KMS-11 (cell line): ENCODE results near the gene POFUT1.

ENCODE experiments used
- H2AFZ ChIP-seq: fragments of 200-600 bp; sonication (generic); 2 replicates; pipeline ENCODE4 v1.6.1; 2016; ENCODE audit warnings: antibody characterized with exemption, mixed run types, low read depth
- H3K27ac ChIP-seq: fragments of 200-600 bp; sonication (generic); 2 replicates; pipeline ENCODE4 v1.6.1; 2016; ENCODE audit warnings: mild to moderate bottlenecking, mixed run types
- H3K27me3 ChIP-seq: fragments of 200-600 bp; sonication (generic); 2 replicates; pipeline ENCODE4 v1.6.1; 2017; ENCODE audit warnings: mild to moderate bottlenecking, low read depth, mixed run types, moderate library complexity; ENCODE audit not compliant: insufficient read depth
- H3K36me3 ChIP-seq: fragments of 200-600 bp; sonication (generic); 2 replicates; pipeline ENCODE4 v1.6.1; 2017; ENCODE audit warnings: mild to moderate bottlenecking, mixed run types; ENCODE audit not compliant: insufficient read depth
- H3K4me1 ChIP-seq: fragments of 200-600 bp; sonication (generic); 2 replicates; pipeline ENCODE4 v1.6.1; 2016; ENCODE audit warnings: mild to moderate bottlenecking, low read depth, mixed run types; ENCODE audit not compliant: poor library complexity, severe bottlenecking
- H3K4me2 ChIP-seq: fragments of 200-600 bp; sonication (generic); 2 replicates; pipeline ENCODE4 v1.7.0; 2016; ENCODE audit warnings: mild to moderate bottlenecking, mixed run types
- H3K4me3 ChIP-seq: fragments of 200-600 bp; sonication (generic); IDR thresholded peaks from 2 replicates; pipeline ENCODE4 v1.6.1; 2017; ENCODE audit warnings: low read depth, low read length, mixed read lengths; ENCODE audit not compliant: insufficient read depth
- H3K79me2 ChIP-seq: fragments of 200-600 bp; sonication (generic); 2 replicates; pipeline ENCODE4 v1.6.1; 2016; ENCODE audit warnings: low read depth, mixed run types; ENCODE audit not compliant: insufficient read depth
- H3K9ac ChIP-seq: fragments of 200-600 bp; sonication (generic); 2 replicates; pipeline ENCODE4 v1.6.1; 2016; ENCODE audit warnings: mild to moderate bottlenecking, mixed run types
- H4K20me1 ChIP-seq: fragments of 200-600 bp; sonication (generic); 2 replicates; pipeline ENCODE4 v1.6.1; 2016; ENCODE audit warnings: mild to moderate bottlenecking, mixed run types; ENCODE audit not compliant: insufficient read depth
- CTCF ChIP-seq: fragments of 200-600 bp; sonication (generic); conservative IDR thresholded peaks from 2 replicates; pipeline ENCODE4 v1.6.1; 2017; ENCODE audit warnings: low read depth, mild to moderate bottlenecking, antibody characterized with exemption, low read length, moderate library complexity, mixed read lengths

The POFUT1 gene

DNA sequence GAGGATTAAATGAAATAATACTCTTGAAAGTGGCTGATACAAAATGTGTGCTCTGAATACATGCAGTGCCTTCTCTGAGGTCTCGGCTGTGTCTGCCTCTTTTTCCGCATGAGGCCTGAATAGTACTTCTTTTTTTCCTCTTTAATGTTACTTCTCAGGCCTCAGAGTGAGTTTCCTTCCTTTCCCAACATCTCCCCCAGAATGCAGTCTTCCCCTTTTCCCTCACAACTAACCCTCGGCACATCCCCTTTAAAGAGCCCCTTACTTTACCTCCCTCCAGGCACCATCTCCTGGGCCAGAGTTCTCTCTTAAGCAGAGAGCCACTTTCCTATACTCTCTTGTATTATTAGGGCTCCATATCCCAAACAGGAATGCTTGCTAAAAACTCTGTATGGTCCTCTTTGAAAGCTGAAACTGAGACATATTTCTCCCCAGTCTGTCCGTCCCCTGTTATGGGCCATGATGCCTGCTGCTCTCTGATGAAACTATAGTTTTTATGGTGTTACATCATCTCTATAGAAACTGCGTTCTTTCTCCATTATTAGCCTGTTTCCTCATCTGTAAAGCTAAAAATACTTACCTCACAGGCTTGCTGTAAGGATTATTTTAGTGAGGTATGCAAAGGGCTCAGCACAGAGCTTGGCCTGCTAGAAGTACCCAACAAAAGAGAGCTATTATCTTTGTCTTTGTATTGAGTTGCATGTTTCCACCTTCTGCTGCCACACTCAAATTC lies 2.4 kb upstream of the POFUT1 start:
- Histone ChIP-seq H3K4me1 (peaks cover 49% of the 10 kb centered on the region), H3K4me3 (no peak overlapping the region), H3K27me3 (no peaks in the 10 kb centered on the region), H4K20me1 (peaks cover 6% of the 10 kb centered on the region; the same call in 1 of the 2 replicates), H3K79me2 (peaks cover 81% of the 10 kb centered on the region), H2AFZ (no peak overlapping the region), H3K36me3 (peaks cover 9% of the 10 kb centered on the region; the same call in 1 of the 2 replicates), H3K4me2 (peak overlapping the region; percentile 95), H3K27ac (no peak overlapping the region), H3K9ac (no peak overlapping the region)
- no peak for TF ChIP-seq CTCF

DNA sequence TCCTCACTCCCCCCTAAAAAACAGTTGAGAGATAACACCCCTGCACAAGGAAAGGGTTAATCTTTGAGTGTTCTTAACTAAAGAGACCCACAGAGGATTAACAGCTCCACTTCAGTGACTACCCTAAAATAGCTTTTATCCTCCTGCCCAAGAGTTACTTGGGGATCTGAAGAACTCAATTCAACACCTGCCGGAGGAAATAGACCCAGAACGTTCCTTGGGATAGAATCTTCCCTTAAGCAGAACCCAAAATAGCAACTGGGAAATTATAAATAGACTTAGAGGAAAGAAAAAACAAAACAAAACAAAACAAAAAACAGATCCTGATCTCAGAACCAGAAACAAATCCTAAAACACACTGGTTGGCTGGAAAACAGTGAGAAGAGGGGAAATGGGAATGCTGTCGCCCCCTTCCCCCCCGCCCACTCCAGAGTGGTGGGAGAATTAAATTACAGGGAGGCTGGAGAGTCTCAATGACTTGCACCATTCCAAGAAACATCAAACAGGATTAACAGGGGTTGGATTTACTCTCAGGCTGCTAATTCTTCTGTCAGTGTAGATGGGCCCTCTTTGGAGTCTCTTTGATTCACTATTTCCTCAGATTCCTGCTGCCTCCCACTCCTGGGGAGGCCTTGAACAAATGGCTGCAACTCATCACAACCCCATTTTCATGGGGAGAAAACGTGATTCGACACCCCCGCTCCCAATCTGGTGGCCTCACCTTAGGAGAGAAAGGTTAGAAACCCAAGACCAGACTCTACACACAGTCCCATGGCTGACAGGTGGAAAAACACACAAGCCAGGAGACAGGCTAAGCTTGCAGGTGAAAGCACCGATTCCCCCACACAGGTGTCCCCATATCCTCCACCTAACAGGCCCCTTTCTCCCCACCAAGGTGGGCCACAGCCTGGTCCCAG lies 1.6 kb upstream of the POFUT1 start:
- Histone ChIP-seq H3K9ac (peak overlapping the region; percentile 95; the same call in 1 of the 2 replicates), H4K20me1 (peaks cover 6% of the 10 kb centered on the region; the same call in 1 of the 2 replicates), H3K4me3 (no peak overlapping the region), H3K27me3 (no peaks in the 10 kb centered on the region), H3K4me1 (peaks cover 49% of the 10 kb centered on the region), H3K79me2 (peaks cover 81% of the 10 kb centered on the region), H3K36me3 (peaks cover 7% of the 10 kb centered on the region; the same call in 1 of the 2 replicates), H2AFZ (no peak overlapping the region), H3K4me2 (peak overlapping the region; percentile 95), H3K27ac (no peak overlapping the region)
- no peak for TF ChIP-seq CTCF

DNA sequence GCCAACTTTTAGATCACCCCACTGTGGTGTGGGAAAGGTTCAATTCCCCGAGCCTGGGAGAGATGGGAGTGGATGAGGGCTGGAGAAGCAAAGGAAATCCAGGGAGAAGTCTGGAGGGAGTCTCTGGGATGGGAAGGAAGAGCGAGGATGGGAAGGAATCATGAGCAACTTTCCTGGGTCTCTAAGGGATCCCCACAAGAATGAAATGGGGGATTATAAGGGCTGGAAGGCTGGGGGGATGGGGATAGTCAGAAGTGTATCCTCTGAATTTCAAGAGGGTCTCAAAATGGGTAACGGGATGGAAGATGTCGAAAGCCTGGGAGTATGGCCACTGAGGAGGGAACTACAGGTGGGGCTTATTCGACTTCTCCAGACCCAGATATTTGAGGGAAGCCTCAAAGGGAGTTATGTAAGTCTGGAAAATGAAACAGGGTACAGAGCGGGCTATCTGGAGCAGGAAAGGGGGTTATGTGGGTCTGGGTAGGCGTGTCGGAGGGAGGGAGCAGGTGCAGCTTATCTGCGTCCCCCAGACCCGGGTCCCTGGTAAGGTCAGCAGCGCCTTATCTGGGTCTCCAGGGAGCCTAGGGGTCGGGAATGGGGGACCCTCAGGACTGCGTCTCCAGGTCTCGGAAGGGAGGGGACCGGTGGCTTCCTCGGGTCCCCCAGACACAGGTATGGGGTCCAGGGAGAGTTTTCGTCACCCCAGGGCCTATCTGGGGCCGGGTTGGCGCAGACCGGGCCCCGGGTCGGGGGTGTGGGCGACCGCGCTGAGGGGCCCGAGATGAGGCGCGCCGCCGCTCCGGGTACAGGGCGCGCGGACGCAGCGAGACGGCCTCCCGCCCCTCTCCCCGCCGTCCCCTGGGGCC lies 687 bp upstream of the POFUT1 start:
- H3K4me3 ChIP-seq = no peak overlapping the region
- H3K4me2 ChIP-seq = peak overlapping the region; percentile 95
- TF ChIP-seq CTCF = no peak
- H2AFZ ChIP-seq = peak overlapping the region; percentile 70
- H3K36me3 ChIP-seq = no peaks in the 10 kb centered on the region
- peaks cover 6% of the 10 kb centered on the region; the same call in 1 of the 2 replicates for H4K20me1 ChIP-seq
- peak overlapping the region; percentile 95 for H3K9ac ChIP-seq
- no peaks in the 10 kb centered on the region for H3K27me3 ChIP-seq
- peaks cover 49% of the 10 kb centered on the region for H3K4me1 ChIP-seq
- peaks cover 77% of the 10 kb centered on the region for H3K79me2 ChIP-seq
- H3K27ac ChIP-seq = peak overlapping the region; percentile 42

- Histone ChIP-seq H3K36me3 (no peaks in the 10 kb centered on the region), H2AFZ (peak overlapping the region; percentile 84; the same call in 1 of the 2 replicates), H3K4me1 (peaks cover 42% of the 10 kb centered on the region), H3K79me2 (peaks cover 61% of the 10 kb centered on the region), H3K4me3 (no peak overlapping the region), H3K27ac (peak overlapping the region; percentile 54; the same call in 1 of the 2 replicates), H4K20me1 (no peaks in the 10 kb centered on the region), H3K9ac (peak overlapping the region; percentile 95; the same call in 1 of the 2 replicates), H3K4me2 (peak overlapping the region; percentile 97), H3K27me3 (no peaks in the 10 kb centered on the region)
- no peak for TF ChIP-seq CTCF
Measured at GRCh38 chr20:32208499-32209154, 947 bp downstream of the POFUT1 start.
